GM18508 (cell line): ENCODE results near the gene NPY1R.

Experiments used
- ATAC-seq: cut with Tn5 transposase; IDR thresholded peaks from one replicate; pipeline ENCODE4 v1.9.1; 2021; ENCODE audit warnings: moderate number of reproducible peaks; ENCODE audit not compliant: insufficient read depth, unreplicated experiment

Gene NPY1R

GRCh38 chr4:163280703-163281519, 51.5 kb downstream of the NPY1R start:
- ATAC-seq: no peak

GRCh38 chr4:163279713-163280112, 52.7 kb downstream of the NPY1R start:
- ATAC-seq: no peak

- no peak for ATAC-seq
Measured at GRCh38 chr4:163274861-163275260, 57.5 kb downstream of the NPY1R start.
